Hematopoietic multipotent progenitor cell treated with erythropoietin and hydrocortisone succinate and interleukin-3 and kit ligand, for 17 days (in vitro differentiated cells): ENCODE measurements around the gene BEAN1.

Experiments used
- DNase-seq: peaks from one replicate; pipeline ENCODE4 v3.0.0-alpha.2; 2015; ENCODE audit warnings: low spot score

Gene BEAN1

DNA sequence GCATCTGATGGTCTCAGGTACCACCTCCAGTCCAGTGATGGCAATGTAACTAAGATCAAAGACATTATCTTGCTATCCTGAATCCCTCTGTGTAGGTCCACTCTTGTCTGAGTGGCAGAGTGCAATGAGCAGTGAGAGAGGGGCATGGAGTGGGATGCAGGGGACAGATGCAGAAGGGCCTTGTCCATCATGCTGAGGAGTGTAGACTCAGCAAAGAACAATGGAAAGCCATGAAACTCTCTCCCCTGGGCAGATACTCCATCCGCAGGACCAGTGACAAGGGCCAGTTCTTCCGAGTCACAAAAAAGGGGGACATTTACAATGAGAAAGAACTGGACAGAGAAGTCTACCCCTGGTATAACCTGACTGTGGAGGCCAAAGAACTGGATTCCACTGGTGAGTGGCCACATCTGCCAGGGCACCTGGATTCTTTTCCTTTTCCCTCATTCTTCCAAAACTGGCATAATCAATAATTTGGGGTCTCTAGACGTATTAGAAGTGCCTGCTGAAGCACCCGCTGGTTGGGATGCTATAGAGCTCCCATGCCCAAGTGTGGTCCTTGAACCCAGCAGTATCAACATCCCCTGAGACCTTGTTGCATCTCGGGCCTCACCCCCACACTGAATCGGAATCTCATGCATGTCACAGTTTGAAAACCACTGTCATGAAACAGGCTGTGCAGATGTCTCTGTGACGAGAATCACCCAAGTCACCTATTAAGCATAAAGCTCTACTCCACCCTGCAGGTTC, 31.1 kb upstream of the BEAN1 start:
- DNase-seq, result no peak

DNA sequence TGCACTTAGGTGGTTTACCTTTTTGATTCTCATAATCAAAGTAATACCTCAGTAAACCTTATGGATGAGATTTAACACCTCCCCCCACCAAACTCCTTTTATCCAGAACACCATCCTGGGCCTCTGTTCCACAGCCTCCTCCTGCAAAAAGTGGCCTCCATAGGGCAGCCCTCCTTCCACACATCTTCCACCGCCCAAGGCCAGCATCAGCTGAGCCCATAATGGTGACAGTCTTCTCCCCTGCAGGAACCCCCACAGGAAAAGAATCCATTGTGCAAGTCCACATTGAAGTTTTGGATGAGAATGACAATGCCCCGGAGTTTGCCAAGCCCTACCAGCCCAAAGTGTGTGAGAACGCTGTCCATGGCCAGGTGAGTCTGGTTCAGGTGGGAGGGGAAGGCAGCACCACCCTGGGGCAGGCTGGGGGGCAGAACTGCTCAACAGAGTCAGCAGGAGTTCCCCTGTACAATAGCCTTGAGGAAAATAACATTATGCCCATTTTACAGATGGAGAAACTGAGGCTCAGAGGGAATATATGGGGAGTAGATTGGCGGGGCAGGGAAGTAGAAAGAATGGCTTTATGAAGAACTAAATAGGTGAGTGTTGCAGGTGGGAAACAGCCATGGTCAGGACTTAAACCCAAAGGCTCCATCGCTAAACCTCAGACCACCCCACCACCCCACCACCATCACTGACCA, 29.2 kb upstream of the BEAN1 start:
- no peak for DNase-seq

- no peak for DNase-seq
Observed at GRCh38 chr16:66399031-66399430, 28.1 kb upstream of the BEAN1 start.

DNA sequence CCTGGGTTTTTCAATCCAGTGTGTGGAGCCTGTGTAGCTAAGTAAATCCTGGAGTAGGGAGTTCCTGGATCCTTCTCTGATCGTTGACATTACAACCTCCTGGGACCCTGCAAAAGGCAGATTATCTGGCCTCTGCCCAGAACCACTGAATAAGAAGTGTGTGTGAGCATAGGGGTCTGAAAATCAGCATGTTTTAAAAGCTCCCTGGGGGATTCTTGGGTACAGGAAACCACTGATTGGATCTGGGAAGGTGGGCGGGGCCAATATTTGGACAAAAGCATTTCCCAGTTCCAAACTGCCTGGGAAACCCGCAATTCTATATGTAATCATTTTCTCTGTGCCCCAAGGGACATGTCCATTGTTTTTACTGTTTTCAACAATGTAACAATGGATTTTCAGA, 27.2 kb upstream of the BEAN1 start:
- no peak for DNase-seq

DNA sequence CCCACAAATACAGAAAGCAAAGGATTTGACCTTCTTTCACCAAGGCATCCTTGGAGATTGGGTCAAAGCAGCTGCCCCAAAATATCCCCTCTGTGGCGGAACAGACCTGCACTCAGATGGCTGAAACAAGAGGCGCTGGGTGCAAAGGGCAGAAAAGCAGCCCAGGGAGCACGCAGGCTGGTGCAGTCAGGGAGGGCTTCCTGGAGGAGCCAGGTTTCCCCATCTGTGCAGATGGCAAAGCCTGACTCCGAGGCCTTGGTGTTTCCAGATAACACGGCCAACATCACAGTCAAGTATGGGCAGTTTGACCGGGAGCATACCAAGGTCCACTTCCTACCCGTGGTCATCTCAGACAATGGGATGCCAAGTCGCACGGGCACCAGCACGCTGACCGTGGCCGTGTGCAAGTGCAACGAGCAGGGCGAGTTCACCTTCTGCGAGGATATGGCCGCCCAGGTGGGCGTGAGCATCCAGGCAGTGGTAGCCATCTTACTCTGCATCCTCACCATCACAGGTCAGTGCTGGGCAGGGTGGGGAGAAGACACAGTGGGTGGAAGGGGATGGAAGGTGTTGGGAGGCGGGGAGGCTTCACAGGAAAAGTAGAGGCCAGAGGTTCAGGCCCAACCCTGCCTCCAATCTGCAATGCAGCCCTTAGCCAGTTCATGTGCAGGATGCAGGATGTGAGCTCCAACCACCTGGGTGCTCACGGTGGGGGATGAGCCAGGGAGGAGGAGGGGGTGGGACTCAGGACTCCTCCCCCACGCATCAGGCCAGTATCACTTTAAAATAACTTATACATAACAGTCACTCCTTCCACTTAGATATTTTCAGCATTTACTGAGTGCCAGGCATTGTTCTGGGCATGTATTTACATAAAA, 26.4 kb upstream of the BEAN1 start:
- no peak for DNase-seq

GRCh38 chr16:66401610-66402009, 25.5 kb upstream of the BEAN1 start:
- DNase-seq, result no peak

DNA sequence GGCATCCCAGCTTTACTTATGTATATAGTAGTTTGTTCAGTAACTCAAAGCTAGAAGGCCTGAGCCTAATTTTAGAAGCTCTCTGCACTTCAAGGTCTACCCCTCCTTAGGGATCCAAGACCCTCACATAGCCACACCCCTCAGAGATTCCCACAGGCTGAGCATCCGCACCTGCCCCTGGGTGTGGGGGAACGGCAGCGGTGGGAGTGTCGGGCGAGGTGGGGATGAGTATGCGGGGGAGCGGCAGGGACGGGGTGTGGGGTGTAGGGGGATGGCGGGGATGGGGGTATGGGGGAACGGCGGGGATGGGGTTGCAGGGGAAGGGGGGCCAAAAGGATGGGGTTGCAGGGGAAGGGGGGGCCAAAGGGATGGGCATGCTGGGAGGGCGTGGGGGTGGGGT, 24.9 kb upstream of the BEAN1 start:
- DNase-seq, result no peak

GRCh38 chr16:66402591-66403230, 24.4 kb upstream of the BEAN1 start:
- DNase-seq, result no peak

DNA sequence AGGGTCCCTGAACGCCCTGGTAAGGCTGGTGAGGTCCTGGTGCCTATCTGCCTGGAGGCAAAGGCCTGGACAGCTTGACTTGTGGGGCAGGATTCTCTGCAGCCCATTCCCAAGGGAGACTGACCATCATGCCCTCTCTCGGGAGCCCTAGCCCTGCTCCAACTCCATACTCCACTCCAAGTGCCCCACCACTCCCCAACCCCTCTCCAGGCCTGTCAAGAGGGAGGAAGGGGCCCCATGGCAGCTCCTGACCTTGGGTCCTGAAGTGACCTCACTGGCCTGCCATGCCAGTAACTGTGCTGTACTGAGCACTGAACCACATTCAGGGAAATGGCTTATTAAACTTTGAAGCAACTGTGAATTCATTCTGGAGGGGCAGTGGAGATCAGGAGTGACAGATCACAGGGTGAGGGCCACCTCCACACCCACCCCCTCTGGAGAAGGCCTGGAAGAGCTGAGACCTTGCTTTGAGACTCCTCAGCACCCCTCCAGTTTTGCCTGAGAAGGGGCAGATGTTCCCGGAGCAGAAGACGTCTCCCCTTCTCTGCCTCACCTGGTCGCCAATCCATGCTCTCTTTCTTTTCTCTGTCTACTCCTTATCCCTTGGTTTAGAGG, 23.5 kb upstream of the BEAN1 start:
- no peak for DNase-seq

DNA sequence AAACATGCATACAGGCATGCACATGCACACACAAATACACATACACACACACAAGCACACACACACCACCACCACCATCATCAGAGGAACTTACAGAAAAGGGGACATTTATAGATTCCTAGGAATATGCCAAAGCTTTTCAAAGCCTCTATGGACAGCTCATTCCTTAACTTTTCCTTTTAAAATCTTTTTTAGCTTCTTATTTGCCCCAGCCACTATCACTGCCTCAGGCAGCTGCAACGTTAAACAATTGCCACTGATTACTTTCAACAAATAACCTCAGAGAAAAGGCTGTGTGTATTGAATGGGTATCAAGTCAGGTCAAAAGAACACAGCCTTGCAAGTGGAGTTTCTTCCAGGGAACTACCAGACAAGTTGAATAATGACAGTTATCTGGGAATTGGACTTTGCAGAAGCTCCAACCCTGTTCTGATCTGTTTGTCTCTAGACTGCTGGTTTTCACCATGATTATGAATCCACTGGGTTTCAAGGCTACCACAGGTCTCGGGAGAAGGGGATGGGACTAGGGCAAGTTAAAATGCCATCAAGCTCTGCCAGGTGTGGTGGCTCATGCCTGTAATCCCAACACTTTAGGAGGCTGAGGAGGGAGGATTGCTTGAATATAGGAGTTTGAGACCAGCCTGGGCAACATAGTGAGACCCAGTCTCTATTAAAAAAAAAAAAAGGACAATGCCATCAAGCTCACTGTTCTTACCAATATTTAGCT, 21.9 kb upstream of the BEAN1 start:
- DNase-seq, result no peak

- peak; percentile 66 for DNase-seq
Observed at GRCh38 chr16:66406534-66407221, 20.4 kb upstream of the BEAN1 start.

DNA sequence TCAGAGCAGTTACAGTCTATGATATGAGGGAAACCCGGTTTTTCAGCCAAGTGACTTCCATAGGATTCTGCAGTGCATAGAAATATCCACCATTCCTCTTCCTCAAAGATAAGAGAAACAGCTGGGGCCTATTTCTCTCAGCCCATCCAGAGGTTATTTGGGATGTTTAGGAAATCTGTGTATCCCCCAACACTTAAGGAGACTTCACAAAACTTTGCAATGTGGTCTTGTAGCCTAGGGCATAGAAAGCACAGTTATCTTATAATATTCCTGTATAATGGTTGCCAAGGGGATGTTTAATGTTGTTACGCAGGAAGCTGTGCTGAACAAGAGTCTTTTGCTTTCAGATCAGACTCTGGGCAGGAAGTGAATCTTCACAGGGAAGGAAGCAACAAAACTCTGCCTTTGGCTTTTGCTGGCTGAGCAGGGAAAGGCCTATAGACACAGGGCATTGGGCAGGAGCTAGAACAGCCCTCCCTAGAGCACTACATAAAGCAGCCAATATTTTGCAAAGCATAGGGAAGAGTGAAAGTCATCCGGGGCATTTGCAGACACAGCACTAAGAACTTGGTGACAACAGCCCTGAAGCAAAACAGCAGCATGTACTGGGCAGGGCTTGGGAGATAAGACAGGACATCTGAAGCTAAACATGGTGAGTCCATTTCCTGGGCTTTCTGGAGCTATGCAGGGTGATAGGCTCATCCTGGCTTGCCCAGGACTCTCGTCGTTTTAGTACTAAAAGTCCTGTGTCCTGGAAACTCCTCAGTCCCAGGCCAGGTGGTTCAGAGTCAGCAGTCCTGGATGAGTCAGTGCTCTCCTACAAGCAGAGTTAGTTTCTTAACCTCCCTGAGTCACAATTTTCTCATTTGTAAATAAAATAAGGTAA, 18.7 kb upstream of the BEAN1 start:
- no peak for DNase-seq

GRCh38 chr16:66409156-66409555, 17.9 kb upstream of the BEAN1 start:
- DNase-seq, result no peak

DNA sequence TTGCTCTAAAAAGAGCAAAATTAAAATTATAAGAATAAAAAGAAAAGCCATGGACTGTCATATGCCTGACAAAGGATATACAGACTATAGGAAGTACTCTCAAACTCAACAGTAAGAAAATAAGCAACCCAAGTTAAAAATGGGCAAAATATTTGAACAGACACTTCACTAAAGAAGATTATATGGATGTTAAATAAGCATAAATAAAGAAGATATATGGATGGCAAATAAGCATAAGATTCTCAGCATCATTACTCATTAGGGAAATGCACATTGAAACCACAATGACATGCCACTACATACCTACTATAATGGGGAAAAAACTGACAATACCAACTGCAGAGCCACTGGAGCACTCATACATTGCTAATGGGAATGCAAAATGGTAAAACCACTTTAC, 14.9 kb upstream of the BEAN1 start:
- DNase-seq, result no peak

GRCh38 chr16:66414891-66415290, 12.2 kb upstream of the BEAN1 start:
- DNase-seq, result no peak

DNA sequence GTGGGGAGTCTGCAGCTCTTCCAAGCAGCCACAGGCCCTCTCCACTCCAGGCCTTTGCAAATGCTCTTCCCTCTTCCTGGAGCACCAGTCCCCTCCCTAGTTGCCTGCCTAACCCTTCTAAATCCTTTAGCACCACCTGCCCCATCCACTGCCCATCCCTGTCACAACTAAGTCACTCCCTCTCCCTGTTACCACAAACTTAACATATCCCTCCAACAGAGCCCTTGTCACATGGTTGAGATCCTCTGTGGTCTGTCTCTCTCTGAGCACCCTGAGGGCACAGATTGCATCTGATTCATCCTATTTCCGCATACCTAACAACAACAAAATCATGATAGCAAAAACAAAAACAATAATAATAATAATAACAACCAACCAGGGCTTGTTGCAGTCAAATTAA, 11.0 kb upstream of the BEAN1 start:
- no peak for DNase-seq

GRCh38 chr16:66416939-66417700, 10.0 kb upstream of the BEAN1 start:
- DNase-seq, result no peak

DNA sequence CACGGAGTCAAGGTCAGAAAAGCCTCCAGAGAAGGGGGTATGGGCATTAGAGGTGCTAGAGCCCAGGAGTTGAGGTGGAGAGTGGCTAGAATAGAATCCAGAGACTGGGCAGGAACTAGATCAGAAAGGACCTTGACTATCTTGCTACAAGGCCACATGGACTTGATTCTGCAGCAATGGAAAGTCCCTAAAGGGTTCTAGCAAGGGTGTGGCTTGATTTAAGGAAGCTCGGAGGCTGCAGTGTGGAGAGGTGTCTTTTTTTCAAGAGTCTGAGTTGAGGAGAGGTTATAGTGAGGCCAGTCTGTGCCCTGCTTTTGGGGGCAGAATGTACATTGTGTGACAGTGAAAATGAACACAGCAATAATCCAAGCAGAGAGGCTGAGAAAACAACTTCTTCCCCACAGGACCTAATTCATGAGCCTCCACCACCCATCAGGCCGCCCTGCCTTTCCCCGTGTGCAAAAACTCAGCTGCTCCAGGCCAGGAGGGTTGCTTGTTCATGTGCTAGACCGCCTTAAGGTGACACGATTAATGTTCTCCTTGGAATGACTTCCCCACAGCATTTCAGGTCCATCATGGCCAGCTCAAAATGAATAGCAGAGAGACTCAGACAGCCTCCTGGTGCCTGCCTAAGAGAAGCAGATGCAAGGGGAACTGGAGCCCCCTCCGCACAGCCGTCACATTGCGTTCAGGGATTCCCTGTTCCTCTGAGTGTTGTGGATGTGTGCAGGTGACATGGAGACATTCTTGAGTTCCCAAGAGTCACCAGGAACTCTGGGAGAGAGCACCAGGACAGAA, 8.7 kb upstream of the BEAN1 start:
- DNase-seq, result no peak
